Stimulated activated naive CD8-positive, alpha-beta T cell treated with anti-CD3 and anti-CD28 coated beads, Interleukin-15, Interleukin-2, amounts not matched to agents 100 ng/mL and 50 ng/mL, for 24 hours (primary cell): Measurements from ENCODE around the gene EGR1.
"Not testable (repeated sequence)": the region's sequence is repeated elsewhere in the genome, so short reads cannot be mapped to it uniquely, and the experiment has no call there.

Experiments
- H3K27ac Mint-ChIP-seq: one replicate; pipeline ENCODE4 v1.8.0; 2021; ENCODE audit warnings: mild to moderate bottlenecking, mixed read lengths
- H3K27me3 Mint-ChIP-seq: one replicate; pipeline ENCODE4 v1.8.0; 2021; ENCODE audit warnings: mixed read lengths
- H3K36me3 Mint-ChIP-seq: one replicate; pipeline ENCODE4 v1.8.0; 2021; ENCODE audit warnings: low read depth, mixed read lengths
- H3K4me1 Mint-ChIP-seq: one replicate; pipeline ENCODE4 v1.8.0; 2021; ENCODE audit warnings: low read depth, mixed read lengths
- H3K4me3 Mint-ChIP-seq: one replicate; pipeline ENCODE4 v1.8.0; 2021; ENCODE audit warnings: mild to moderate bottlenecking, mixed read lengths
- H3K9me3 Mint-ChIP-seq: one replicate; pipeline ENCODE4 v1.8.0; 2021; ENCODE audit warnings: mixed read lengths

Gene EGR1

GRCh38 chr5:138504799-138505198, 39.5 kb downstream of the EGR1 start:
- Mint-ChIP-seq H3K27ac (no peak overlapping the region), H3K27me3 (no peaks in the 10 kb centered on the region), H3K9me3 (no peaks in the 10 kb centered on the region), H3K4me1 (peaks cover 3% of the 10 kb centered on the region), H3K4me3 (no peak overlapping the region), H3K36me3 (peaks cover 34% of the 10 kb centered on the region)

GRCh38 chr5:138506370-138507306, 41.4 kb downstream of the EGR1 start:
- Mint-ChIP-seq H3K4me3 (no peak overlapping the region), H3K36me3 (peaks cover 50% of the 10 kb centered on the region), H3K27ac (no peak overlapping the region), H3K4me1 (peaks cover 3% of the 10 kb centered on the region), H3K27me3 (no peaks in the 10 kb centered on the region), H3K9me3 (no peaks in the 10 kb centered on the region)

- not testable (repeated sequence) for H3K27me3 Mint-ChIP-seq
- Mint-ChIP-seq H3K36me3 (peaks cover 55% of the 10 kb centered on the region), H3K27ac (peak overlapping the region; percentile 28)
These were observed 42.2 kb downstream of the EGR1 start for GRCh38 chr5:138507485-138507884.

DNA sequence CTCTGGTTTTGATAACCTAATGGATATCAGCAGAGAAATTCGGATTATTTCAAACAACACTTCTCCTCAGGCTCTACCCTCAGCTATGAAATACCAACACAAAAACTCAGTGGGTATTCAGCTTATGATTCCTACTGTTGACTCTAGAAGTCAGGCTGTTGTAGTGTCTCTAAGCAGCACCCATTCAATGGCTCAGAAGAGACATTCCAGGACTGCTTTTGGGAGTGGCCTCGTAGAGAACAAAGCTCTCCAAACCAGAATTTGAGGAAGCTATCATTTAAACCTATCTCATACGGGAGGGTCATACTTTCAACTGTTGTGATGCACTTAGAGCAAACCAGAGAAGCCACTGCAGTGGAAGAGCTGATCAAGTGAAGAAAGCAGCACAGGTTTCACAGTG, 43.7 kb downstream of the EGR1 start:
- peak overlapping the region; percentile 56 for H3K27ac Mint-ChIP-seq
- no peak overlapping the region for H3K4me3 Mint-ChIP-seq
- H3K9me3 Mint-ChIP-seq: no peaks in the 10 kb centered on the region
- peaks cover 70% of the 10 kb centered on the region for H3K36me3 Mint-ChIP-seq
- H3K27me3 Mint-ChIP-seq: no peaks in the 10 kb centered on the region
- no peaks in the 10 kb centered on the region for H3K4me1 Mint-ChIP-seq

More at GRCh38 chr5:138507485-138507884, 42.2 kb downstream of the EGR1 start:
- not testable (repeated sequence) for H3K4me3 Mint-ChIP-seq, H3K4me1 Mint-ChIP-seq, H3K9me3 Mint-ChIP-seq

DNA sequence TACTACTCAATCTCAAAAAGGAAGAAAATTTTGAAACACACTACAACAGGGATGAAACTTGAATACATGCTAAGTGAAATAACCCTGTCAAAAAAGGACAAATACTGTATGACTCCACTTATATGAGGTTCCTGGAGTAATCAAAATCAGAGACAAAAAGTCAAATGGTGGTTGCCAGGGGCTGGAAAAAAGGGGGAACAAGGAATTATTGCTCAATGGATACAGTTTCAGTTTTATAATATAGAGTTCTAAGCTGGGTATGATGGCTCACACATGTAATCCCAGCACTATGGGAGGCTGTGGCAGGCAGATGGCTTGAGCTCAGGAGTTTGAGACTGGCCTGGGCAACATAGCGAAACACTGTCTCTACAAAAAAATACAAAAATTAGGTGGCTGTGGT, 48.7 kb downstream of the EGR1 start:
- Mint-ChIP-seq H3K36me3 (peaks cover 82% of the 10 kb centered on the region), H3K27me3 (no peaks in the 10 kb centered on the region), H3K4me3 (no peak overlapping the region), H3K9me3 (no peaks in the 10 kb centered on the region), H3K4me1 (peaks cover 3% of the 10 kb centered on the region), H3K27ac (no peak overlapping the region)

- no peaks in the 10 kb centered on the region for H3K27me3 Mint-ChIP-seq
These were observed 50.4 kb downstream of the EGR1 start for GRCh38 chr5:138515556-138516245.

GRCh38 chr5:138517437-138517836, 52.2 kb downstream of the EGR1 start:
- H3K27ac Mint-ChIP-seq: no peak overlapping the region
- no peaks in the 10 kb centered on the region for H3K9me3 Mint-ChIP-seq
- no peak overlapping the region for H3K4me3 Mint-ChIP-seq
- peaks cover 20% of the 10 kb centered on the region for H3K4me1 Mint-ChIP-seq
- H3K27me3 Mint-ChIP-seq: no peaks in the 10 kb centered on the region
- H3K36me3 Mint-ChIP-seq: peaks cover 78% of the 10 kb centered on the region

More at GRCh38 chr5:138515556-138516245, 50.4 kb downstream of the EGR1 start:
- peaks cover 7% of the 10 kb centered on the region for H3K4me1 Mint-ChIP-seq
- H3K9me3 Mint-ChIP-seq: no peaks in the 10 kb centered on the region
- peaks cover 80% of the 10 kb centered on the region for H3K36me3 Mint-ChIP-seq
- no peak overlapping the region for H3K4me3 Mint-ChIP-seq
- no peak overlapping the region for H3K27ac Mint-ChIP-seq
